Nephron progenitor cell (in vitro differentiated cells): ENCODE results near the gene FAR2.
A peak's percentile ranks its signal among the peaks of the same experiment; 100 is the strongest.
"Not testable (repeated sequence)": the region's sequence is repeated elsewhere in the genome, so short reads cannot be mapped to it uniquely, and the experiment has no call there.

Experiments used
- DNase-seq: peaks from one replicate; pipeline ENCODE4 v3.0.0; 2021
- H3K27ac Mint-ChIP-seq: 2 replicates; pipeline ENCODE4 v1.8.0; 2021; ENCODE audit warnings: mild to moderate bottlenecking, moderate library complexity, mixed read lengths
- H3K27me3 Mint-ChIP-seq: 2 replicates; pipeline ENCODE4 v1.8.0; 2021; ENCODE audit warnings: mild to moderate bottlenecking, low read depth, mixed read lengths; ENCODE audit not compliant: poor library complexity
- H3K36me3 Mint-ChIP-seq: 2 replicates; pipeline ENCODE4 v1.8.0; 2021; ENCODE audit warnings: low read depth, mixed read lengths
- H3K4me1 Mint-ChIP-seq: 2 replicates; pipeline ENCODE4 v1.8.0; 2021; ENCODE audit warnings: mixed read lengths
- H3K4me3 Mint-ChIP-seq: 2 replicates; pipeline ENCODE4 v1.8.0; 2021; ENCODE audit warnings: mild to moderate bottlenecking, moderate library complexity, mixed read lengths
- H3K9me3 Mint-ChIP-seq: 2 replicates; pipeline ENCODE4 v1.8.0; 2021; ENCODE audit warnings: mild to moderate bottlenecking, moderate library complexity, mixed read lengths
- TF ChIP-seq, protein P1 (sequence below): fragments of 200-600 bp; sonication (generic); IDR thresholded peaks from 2 replicates; pipeline ENCODE4 v1.5.0; 2021; ENCODE audit warnings: antibody characterized with exemption

The FAR2 gene

DNA sequence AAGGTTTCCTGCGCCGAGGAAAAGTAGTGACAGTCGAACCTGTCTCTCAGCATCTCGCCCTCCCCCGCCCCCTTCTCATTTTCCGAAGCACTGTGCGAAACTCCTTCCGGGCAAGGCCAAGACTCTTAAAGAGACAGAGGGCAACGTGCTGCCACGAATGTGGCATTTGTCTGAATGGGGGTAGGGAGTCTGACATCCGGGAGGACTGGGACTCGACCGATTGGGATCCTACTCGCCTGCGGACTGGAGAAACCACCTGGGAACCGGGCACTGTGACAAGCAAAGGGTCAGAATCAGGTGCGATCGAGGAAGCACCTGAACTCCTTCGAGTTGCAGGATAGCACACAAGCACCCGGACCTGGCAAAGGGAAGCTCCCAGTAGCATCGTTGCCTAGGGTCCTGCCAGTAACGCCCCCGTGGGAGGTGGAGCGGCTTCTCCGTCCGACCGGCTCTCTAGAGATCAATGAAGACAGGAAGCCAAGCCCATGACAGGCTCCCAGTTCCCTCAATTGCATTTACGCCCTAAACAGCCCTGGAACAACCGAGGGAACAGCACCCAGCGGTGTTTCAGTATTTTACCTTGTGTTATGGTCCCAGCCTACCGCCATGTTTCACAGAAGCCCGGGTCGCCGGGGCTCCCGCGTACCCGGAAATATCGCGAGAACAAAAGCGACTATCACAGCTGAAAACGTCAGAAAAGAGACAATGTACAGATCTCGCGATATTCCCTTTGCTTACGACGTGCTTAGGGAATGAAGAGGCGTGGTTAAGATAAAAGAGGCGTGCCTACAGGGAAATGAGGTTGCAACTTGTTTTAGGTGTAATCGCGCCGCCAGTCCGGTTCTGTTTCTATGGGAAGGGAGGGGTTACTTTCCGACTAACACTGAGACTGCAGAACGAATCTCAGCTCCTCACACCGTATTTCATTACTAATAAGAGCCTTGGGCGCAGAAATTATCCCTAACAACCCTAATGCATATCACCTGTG is 231.8 kb downstream of the FAR2 start, which contains the start of gene ERGIC2:
Gene ERGIC2 (minus strand): TSS at position 637 of the 988 bp plus-strand sequence. CDS start 9,539 bp downstream, outside the sequence.
- Mint-ChIP-seq H3K36me3 (peaks cover 29% of the 10 kb centered on the region), H3K27me3 (peaks cover 11% of the 10 kb centered on the region), H3K4me3 (peak within 1 kb of the TSS; percentile 95), H3K4me1 (peaks cover 28% of the 10 kb centered on the region), H3K27ac (peak within 1 kb of the TSS; percentile 99), H3K9me3 (peaks cover 4% of the 10 kb centered on the region)
- DNase-seq, result peak; percentile 86
- TF ChIP-seq, protein P1, sequence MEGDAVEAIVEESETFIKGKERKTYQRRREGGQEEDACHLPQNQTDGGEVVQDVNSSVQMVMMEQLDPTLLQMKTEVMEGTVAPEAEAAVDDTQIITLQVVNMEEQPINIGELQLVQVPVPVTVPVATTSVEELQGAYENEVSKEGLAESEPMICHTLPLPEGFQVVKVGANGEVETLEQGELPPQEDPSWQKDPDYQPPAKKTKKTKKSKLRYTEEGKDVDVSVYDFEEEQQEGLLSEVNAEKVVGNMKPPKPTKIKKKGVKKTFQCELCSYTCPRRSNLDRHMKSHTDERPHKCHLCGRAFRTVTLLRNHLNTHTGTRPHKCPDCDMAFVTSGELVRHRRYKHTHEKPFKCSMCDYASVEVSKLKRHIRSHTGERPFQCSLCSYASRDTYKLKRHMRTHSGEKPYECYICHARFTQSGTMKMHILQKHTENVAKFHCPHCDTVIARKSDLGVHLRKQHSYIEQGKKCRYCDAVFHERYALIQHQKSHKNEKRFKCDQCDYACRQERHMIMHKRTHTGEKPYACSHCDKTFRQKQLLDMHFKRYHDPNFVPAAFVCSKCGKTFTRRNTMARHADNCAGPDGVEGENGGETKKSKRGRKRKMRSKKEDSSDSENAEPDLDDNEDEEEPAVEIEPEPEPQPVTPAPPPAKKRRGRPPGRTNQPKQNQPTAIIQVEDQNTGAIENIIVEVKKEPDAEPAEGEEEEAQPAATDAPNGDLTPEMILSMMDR, result no peak

DNA sequence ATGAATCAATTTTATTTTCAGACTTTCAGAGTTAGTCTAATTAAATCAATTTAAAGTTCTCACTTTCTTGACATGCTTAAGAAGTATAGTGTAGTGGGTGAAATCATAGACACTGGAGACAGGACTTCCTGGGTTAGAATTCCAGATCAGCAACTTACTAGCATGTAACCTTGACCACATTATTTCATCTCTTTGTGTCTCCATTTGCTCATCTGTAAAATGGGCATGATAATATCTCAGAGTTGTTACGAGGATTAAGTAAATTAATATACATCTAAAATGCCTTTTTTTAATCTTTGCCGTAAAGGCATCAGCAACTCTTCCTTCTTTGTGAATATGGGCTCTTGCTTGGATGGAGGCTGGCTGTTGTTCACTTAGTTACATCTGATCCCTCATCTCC is 233.2 kb downstream of the FAR2 start:
- peaks cover 1% of the 10 kb centered on the region for H3K9me3 Mint-ChIP-seq
- H3K4me3 Mint-ChIP-seq, result peak overlapping the region; percentile 64
- TF ChIP-seq, protein P1, result no peak
- H3K4me1 Mint-ChIP-seq, result peaks cover 28% of the 10 kb centered on the region
- no peak overlapping the region for H3K27ac Mint-ChIP-seq
- peaks cover 11% of the 10 kb centered on the region for H3K27me3 Mint-ChIP-seq
- peaks cover 15% of the 10 kb centered on the region for H3K36me3 Mint-ChIP-seq
- no peak for DNase-seq

DNA sequence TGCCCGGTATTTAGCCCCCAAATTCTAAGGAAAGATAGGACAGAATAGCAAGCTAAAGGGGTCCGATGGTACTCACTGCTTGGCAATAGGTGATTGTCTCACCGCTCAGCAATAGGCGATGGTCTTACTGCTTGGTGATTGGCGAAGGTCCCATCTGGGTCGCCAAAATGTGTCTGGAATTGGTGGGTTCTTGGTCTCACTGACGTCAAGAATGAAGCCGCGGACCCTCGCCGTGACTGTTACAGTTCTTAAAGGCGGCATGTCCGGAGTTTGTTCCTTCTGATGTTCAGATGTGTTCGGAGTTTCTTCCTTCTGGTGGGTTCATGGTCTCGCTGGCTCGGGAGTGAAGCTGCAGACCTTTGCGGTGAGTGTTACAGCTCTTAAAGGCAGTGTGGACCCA is 236.1 kb downstream of the FAR2 start:
- H3K9me3 Mint-ChIP-seq, DNase-seq, H3K4me3 Mint-ChIP-seq, H3K27ac Mint-ChIP-seq, H3K36me3 Mint-ChIP-seq: not testable (repeated sequence)
- Mint-ChIP-seq H3K27me3 (peaks cover 11% of the 10 kb centered on the region), H3K4me1 (peaks cover 12% of the 10 kb centered on the region)
